Panc1 (cell line): ENCODE measurements around the gene ZNF691. TPM values are rescaled to one million over a fixed set of nuclear protein-coding genes. Genes with fewer than 3 reads are reported as not detected.

Experiments used
- ATAC-seq: fragments of 200-7000 bp; cut with Tn5 transposase; 2 replicates; pipeline ENCODE4 v1.9.1; 2020; ENCODE audit warnings: mild to moderate bottlenecking, moderate library complexity
- BruUV-seq: library from RNA; stranded (reverse); fragments of 400-500 nt; replicated peaks from 2 replicates; lab custom pipeline; 2021; lab: Mats Ljungman, UMichigan
- CTCF ChIA-PET: fragments of 300-600 bp; sonication (Branson Sonifier 250); formaldehyde crosslinking; loops from one replicate; lab custom pipeline; 2022; ENCODE audit warnings: antibody characterized with exemption; lab: Charles Lee
- POLR2A ChIA-PET: fragments of 300-600 bp; sonication (Branson Sonifier 250); formaldehyde crosslinking; loops from one replicate; lab custom pipeline; 2022; ENCODE audit warnings: antibody characterized with exemption; lab: Charles Lee
- DNase-seq: peaks from one replicate; pipeline ENCODE4 v3.0.0-alpha.2; 2010; ENCODE audit warnings: low read depth, low spot score
- H3K27ac ChIP-seq: 2 replicates; pipeline ENCODE4 v1.5.1; 2011; ENCODE audit warnings: mild to moderate bottlenecking, low read length, inconsistent platforms
- H3K27me3 ChIP-seq: fragments of 200-500 bp; sonication (Bioruptor generic); 2 replicates; pipeline ENCODE4 v1.6.0; 2014; ENCODE audit warnings: low read length, inconsistent platforms; ENCODE audit not compliant: control insufficient read depth, insufficient read depth
- H3K36me3 ChIP-seq: fragments of 200-500 bp; sonication (Bioruptor generic); 2 replicates; pipeline ENCODE4 v1.5.1; 2014; ENCODE audit warnings: inconsistent platforms, mild to moderate bottlenecking, low read length, moderate library complexity; ENCODE audit not compliant: control insufficient read depth, insufficient read depth
- H3K4me1 ChIP-seq: 2 replicates; pipeline ENCODE4 v1.5.1; 2011; ENCODE audit warnings: inconsistent platforms, mild to moderate bottlenecking, low read length, moderate library complexity; ENCODE audit not compliant: control insufficient read depth, insufficient read depth
- H3K4me3 ChIP-seq, 2 experiments: 2 replicates each; pipeline ENCODE4 v1.5.1; 2011 to 2012; ENCODE audit warnings: low read depth in 2 of 2, low read length in 2 of 2, mild to moderate bottlenecking in 2 of 2, inconsistent platforms in 1 of 2, moderate library complexity in 1 of 2
- H3K9me3 ChIP-seq: fragments of 200-500 bp; sonication (Bioruptor generic); 2 replicates; pipeline ENCODE4 v1.5.1; 2014; ENCODE audit warnings: low read depth, mild to moderate bottlenecking, inconsistent platforms, low read length, moderate library complexity; ENCODE audit not compliant: control insufficient read depth, insufficient read depth
- CTCF ChIP-seq: fragments of 450-650 bp; IDR thresholded peaks from 2 replicates; pipeline ENCODE4 v1.5.1; 2017; ENCODE audit warnings: mild to moderate bottlenecking
- POLR2AphosphoS5 ChIP-seq: IDR thresholded peaks from 2 replicates; pipeline ENCODE4 v1.6.1; 2012; ENCODE audit warnings: mild to moderate bottlenecking, low read depth, low read length, moderate library complexity
- SIN3A ChIP-seq: IDR thresholded peaks from 2 replicates; pipeline ENCODE4 v1.6.1; 2012; ENCODE audit warnings: low read depth, mild to moderate bottlenecking, low read length, moderate library complexity, borderline replicate concordance; ENCODE audit not compliant: insufficient read depth
- TCF7L2 ChIP-seq: IDR thresholded peaks from 2 replicates; pipeline ENCODE4 v1.6.1; 2011; ENCODE audit warnings: mild to moderate bottlenecking, low read depth, low read length, inconsistent platforms
- in situ Hi-C: cut with HindIII; loops from 2 replicates; pipeline ENCODE4 v1.10.0; 2016; ENCODE audit warnings: low sequenced_read_pairs, low pct_unique_long_range_greater_than_20kb
- intact Hi-C: fragments of 100-400 bp; cut with micrococcal nuclease; formaldehyde crosslinking; loops from one replicate; pipeline ENCODE4 v1.10.0; 2022; ENCODE audit not compliant: unreplicated experiment
- total RNA-seq: library from RNA; stranded (reverse); gene quantifications from one replicate; pipeline ENCODE4 v1.2.1, GENCODE V29; 2021; ENCODE audit not compliant: unreplicated experiment
- TF ChIP-seq, protein P1 (sequence below), 2 experiments: IDR thresholded peaks; 2 replicates each; pipeline ENCODE4 v1.6.1; 2011 to 2012; ENCODE audit warnings: low read depth in 2 of 2, control low read depth in 1 of 2, low read length in 1 of 2, mild to moderate bottlenecking in 1 of 2, moderate library complexity in 1 of 2; ENCODE audit not compliant: insufficient read depth in 1 of 2

The ZNF691 gene
- total RNA-seq, 1 experiment from 2014 or later: 9.9 TPM

GRCh38 chr1:42847111-42847595 lies 740 bp downstream of the ZNF691 start:
- peaks cover 5% of the 10 kb centered on the region for H3K4me1 ChIP-seq
- TF ChIP-seq CTCF: no peak
- TF ChIP-seq, protein P1, sequence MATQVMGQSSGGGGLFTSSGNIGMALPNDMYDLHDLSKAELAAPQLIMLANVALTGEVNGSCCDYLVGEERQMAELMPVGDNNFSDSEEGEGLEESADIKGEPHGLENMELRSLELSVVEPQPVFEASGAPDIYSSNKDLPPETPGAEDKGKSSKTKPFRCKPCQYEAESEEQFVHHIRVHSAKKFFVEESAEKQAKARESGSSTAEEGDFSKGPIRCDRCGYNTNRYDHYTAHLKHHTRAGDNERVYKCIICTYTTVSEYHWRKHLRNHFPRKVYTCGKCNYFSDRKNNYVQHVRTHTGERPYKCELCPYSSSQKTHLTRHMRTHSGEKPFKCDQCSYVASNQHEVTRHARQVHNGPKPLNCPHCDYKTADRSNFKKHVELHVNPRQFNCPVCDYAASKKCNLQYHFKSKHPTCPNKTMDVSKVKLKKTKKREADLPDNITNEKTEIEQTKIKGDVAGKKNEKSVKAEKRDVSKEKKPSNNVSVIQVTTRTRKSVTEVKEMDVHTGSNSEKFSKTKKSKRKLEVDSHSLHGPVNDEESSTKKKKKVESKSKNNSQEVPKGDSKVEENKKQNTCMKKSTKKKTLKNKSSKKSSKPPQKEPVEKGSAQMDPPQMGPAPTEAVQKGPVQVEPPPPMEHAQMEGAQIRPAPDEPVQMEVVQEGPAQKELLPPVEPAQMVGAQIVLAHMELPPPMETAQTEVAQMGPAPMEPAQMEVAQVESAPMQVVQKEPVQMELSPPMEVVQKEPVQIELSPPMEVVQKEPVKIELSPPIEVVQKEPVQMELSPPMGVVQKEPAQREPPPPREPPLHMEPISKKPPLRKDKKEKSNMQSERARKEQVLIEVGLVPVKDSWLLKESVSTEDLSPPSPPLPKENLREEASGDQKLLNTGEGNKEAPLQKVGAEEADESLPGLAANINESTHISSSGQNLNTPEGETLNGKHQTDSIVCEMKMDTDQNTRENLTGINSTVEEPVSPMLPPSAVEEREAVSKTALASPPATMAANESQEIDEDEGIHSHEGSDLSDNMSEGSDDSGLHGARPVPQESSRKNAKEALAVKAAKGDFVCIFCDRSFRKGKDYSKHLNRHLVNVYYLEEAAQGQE (IDR thresholded peaks at IDR 0.05; ENCODE audit: insufficient read depth in 1 of 2, low read depth in 2 of 2, low read length in 1 of 2): no peak
- no peak for TF ChIP-seq SIN3A
- no peak for TF ChIP-seq TCF7L2
- TF ChIP-seq POLR2AphosphoS5: no peak
- H3K4me3 ChIP-seq: peak overlapping the region; percentile 57 to 76
- ChIA-PET POLR2A (no interaction called here), CTCF (no interaction called here)
- in situ Hi-C loops: no loop called here
- H3K27ac ChIP-seq: peak overlapping the region; percentile 67
- peaks cover 16% of the 10 kb centered on the region for H3K9me3 ChIP-seq
- H3K27me3 ChIP-seq: no peaks in the 10 kb centered on the region
- H3K36me3 ChIP-seq: no peaks in the 10 kb centered on the region
- ATAC-seq: no peak
- BruUV-seq: no TSS peak
- no peak for DNase-seq
- intact Hi-C loops: no loop called here

GRCh38 chr1:42847721-42848460 lies 1.5 kb downstream of the ZNF691 start:
- DNase-seq (no peak), ATAC-seq (no peak)
- ChIA-PET CTCF (interaction anchor here (0.6 kb wide), 1 partner anchor 1597 kb away, joined by 3 read pairs; no protein-coding TSS in a partner anchor), POLR2A (no interaction called here)
- Histone ChIP-seq H3K9me3 (peaks cover 16% of the 10 kb centered on the region), H3K4me3 (no peak overlapping the region; a peak in 1 of 4 replicates), H3K4me1 (peaks cover 5% of the 10 kb centered on the region), H3K27ac (peak overlapping the region; percentile 67; the same call in 1 of the 2 replicates), H3K36me3 (no peaks in the 10 kb centered on the region), H3K27me3 (no peaks in the 10 kb centered on the region)
- no peak for TF ChIP-seq SIN3A
- TF ChIP-seq, protein P1 (IDR thresholded peaks at IDR 0.05; ENCODE audit: insufficient read depth in 1 of 2, low read depth in 2 of 2, low read length in 1 of 2): no peak
- TF ChIP-seq CTCF: no peak
- no peak for TF ChIP-seq TCF7L2
- TF ChIP-seq POLR2AphosphoS5: no peak
- intact Hi-C loops (no loop called here), in situ Hi-C loops (no loop called here)
- BruUV-seq: no TSS peak
